ENCODE results near the gene PSPC1. TPM values are rescaled to one million over a fixed set of nuclear protein-coding genes. Genes with fewer than 3 reads are reported as not detected.
"Not testable (repeated sequence)": the region's sequence is repeated elsewhere in the genome, so short reads cannot be mapped to it uniquely, and the experiment has no call there.

The PSPC1 gene
- total RNA-seq, 3 donors from 2014 or later: 66.7 to 143 (median 118) TPM

DNA sequence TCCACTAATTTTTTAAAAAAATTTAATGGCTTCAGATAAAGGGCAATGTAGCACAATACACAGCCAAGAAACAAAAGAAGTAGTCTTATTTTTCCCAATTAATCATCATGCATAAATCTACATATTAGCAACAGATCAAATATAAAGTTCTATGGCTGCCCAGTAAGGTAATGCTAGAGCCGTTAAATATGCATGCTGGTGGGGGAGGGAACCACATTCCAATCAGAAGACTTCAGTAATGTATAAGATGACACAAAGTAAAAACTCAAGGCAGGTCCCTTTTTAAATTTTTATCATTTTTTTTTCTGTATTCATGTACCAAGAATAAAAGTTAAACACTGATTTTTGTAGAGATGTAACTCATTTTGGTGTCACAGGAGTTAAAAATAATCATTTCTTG is 87.3 kb downstream of the PSPC1 start:
- Histone ChIP-seq H3K4me3 (no peak overlapping the region), H3K9me3 (no peaks in the 10 kb centered on the region), H3K4me1 (no peaks in the 10 kb centered on the region), H3K27ac (no peak overlapping the region), H3K36me3 (no peaks in the 10 kb centered on the region), H3K27me3 (no peaks in the 10 kb centered on the region)
- DNase-seq (ENCODE audit: low spot score in 2 of 2): no peak
- intact Hi-C loops (cut with DNase I; ENCODE audit: low total_unique reads): no loop called here
- TF ChIP-seq, protein P1, sequence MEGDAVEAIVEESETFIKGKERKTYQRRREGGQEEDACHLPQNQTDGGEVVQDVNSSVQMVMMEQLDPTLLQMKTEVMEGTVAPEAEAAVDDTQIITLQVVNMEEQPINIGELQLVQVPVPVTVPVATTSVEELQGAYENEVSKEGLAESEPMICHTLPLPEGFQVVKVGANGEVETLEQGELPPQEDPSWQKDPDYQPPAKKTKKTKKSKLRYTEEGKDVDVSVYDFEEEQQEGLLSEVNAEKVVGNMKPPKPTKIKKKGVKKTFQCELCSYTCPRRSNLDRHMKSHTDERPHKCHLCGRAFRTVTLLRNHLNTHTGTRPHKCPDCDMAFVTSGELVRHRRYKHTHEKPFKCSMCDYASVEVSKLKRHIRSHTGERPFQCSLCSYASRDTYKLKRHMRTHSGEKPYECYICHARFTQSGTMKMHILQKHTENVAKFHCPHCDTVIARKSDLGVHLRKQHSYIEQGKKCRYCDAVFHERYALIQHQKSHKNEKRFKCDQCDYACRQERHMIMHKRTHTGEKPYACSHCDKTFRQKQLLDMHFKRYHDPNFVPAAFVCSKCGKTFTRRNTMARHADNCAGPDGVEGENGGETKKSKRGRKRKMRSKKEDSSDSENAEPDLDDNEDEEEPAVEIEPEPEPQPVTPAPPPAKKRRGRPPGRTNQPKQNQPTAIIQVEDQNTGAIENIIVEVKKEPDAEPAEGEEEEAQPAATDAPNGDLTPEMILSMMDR (IDR thresholded peaks at IDR 0.05): no peak
- TF ChIP-seq POLR2AphosphoS5 (IDR thresholded peaks at IDR 0.05): no peak
- TF ChIP-seq POLR2A (IDR thresholded peaks at IDR 0.05): no peak

- H3K36me3 ChIP-seq; intact Hi-C loops (cut with DNase I; ENCODE audit: low total_unique reads); DNase-seq (ENCODE audit: low spot score in 2 of 2); H3K4me3 ChIP-seq; H3K27me3 ChIP-seq; H3K9me3 ChIP-seq; H3K4me1 ChIP-seq; H3K27ac ChIP-seq: not testable (repeated sequence)
Measured at GRCh38 chr13:19691447-19691846, 91.3 kb downstream of the PSPC1 start.

DNA sequence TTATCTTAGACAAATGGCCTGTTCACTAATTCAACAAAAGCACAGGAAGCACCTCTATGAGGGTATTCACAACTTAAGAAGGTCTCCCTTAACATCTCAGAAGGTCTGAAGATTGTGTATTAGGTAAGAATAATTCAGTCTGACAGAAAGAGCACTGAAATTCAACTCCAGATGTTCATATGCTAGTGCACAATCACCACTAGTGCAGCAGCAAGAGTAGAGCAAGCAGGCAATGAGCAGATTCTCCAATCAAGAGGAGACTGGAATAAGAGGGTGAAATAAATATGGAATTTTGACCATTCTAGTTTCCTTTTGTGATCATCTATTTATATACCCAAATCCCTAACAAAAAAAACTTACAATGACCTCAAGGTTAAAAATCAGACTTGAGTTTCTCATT is 97.3 kb downstream of the PSPC1 start:
- no peaks in the 10 kb centered on the region for H3K4me1 ChIP-seq
- H3K9me3 ChIP-seq: no peaks in the 10 kb centered on the region
- no peak overlapping the region for H3K4me3 ChIP-seq
- H3K27ac ChIP-seq: no peak overlapping the region
- H3K36me3 ChIP-seq: no peaks in the 10 kb centered on the region
- DNase-seq (ENCODE audit: low spot score in 2 of 2): no peak
- TF ChIP-seq POLR2A (IDR thresholded peaks at IDR 0.05): no peak
- TF ChIP-seq, protein P1 (IDR thresholded peaks at IDR 0.05): no peak
- TF ChIP-seq POLR2AphosphoS5 (IDR thresholded peaks at IDR 0.05): no peak
- intact Hi-C loops (cut with DNase I; ENCODE audit: low total_unique reads): no loop called here
- no peaks in the 10 kb centered on the region for H3K27me3 ChIP-seq

GRCh38 chr13:19685034-19685433 is 97.7 kb downstream of the PSPC1 start:
- TF ChIP-seq POLR2A (IDR thresholded peaks at IDR 0.05) (no peak), POLR2AphosphoS5 (IDR thresholded peaks at IDR 0.05) (no peak)
- TF ChIP-seq, protein P1 (IDR thresholded peaks at IDR 0.05): no peak
- no peaks in the 10 kb centered on the region for H3K4me1 ChIP-seq
- intact Hi-C loops (cut with DNase I; ENCODE audit: low total_unique reads): no loop called here
- no peaks in the 10 kb centered on the region for H3K27me3 ChIP-seq
- no peaks in the 10 kb centered on the region for H3K36me3 ChIP-seq
- H3K27ac ChIP-seq: no peak overlapping the region
- no peak for DNase-seq (ENCODE audit: low spot score in 2 of 2)
- no peaks in the 10 kb centered on the region for H3K9me3 ChIP-seq
- no peak overlapping the region for H3K4me3 ChIP-seq

DNA sequence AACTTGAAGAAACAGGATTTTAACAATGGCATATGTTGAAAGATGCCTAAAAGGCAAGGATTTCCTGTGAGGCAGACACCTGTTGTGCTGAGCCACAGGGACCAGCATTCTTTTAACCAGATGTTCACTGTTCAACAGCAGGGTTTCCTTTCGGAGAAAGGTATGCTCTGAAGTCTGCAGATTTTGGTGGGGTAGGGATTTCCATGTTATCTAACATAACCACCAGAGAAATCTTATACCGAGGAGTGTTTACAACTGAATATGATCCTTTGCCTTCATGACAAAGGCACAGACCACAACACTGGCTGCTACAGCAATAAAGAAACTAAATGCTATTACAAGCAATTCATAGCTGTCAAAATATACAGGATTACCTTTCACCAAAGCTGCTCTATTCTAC is 101.2 kb downstream of the PSPC1 start:
- no peaks in the 10 kb centered on the region for H3K36me3 ChIP-seq
- H3K27me3 ChIP-seq: no peaks in the 10 kb centered on the region
- no peak for DNase-seq (ENCODE audit: low spot score in 2 of 2)
- H3K4me1 ChIP-seq: no peaks in the 10 kb centered on the region
- H3K9me3 ChIP-seq: no peaks in the 10 kb centered on the region
- no peak for TF ChIP-seq POLR2AphosphoS5 (IDR thresholded peaks at IDR 0.05)
- TF ChIP-seq POLR2A (IDR thresholded peaks at IDR 0.05): no peak
- TF ChIP-seq, protein P1 (IDR thresholded peaks at IDR 0.05): no peak
- H3K27ac ChIP-seq: no peak overlapping the region
- intact Hi-C loops (cut with DNase I; ENCODE audit: low total_unique reads): no loop called here
- H3K4me3 ChIP-seq: no peak overlapping the region

DNA sequence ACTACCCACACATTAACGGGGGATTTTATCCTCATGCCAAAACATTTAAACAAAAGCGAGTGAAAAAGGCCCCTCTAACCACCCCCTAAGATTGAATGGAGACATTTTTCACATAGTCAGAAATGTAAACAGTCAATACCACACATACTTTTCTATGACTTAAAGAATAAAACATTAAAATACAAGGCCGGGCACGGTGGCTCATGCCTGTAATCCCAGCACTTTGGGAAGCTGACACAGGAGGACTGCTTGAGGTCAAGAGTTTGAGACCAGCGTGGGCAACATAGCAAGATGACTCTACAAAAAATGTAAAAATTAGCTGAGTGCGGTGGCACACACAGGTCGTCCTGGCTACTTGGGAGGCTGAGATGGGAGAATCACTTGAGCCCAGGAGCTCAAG is 102.0 kb downstream of the PSPC1 start:
- no peaks in the 10 kb centered on the region for H3K4me1 ChIP-seq
- DNase-seq (ENCODE audit: low spot score in 2 of 2): no peak
- H3K27me3 ChIP-seq: no peaks in the 10 kb centered on the region
- no peaks in the 10 kb centered on the region for H3K9me3 ChIP-seq
- H3K4me3 ChIP-seq: no peak overlapping the region
- no peak overlapping the region for H3K27ac ChIP-seq
- H3K36me3 ChIP-seq: no peaks in the 10 kb centered on the region
- TF ChIP-seq POLR2AphosphoS5 (IDR thresholded peaks at IDR 0.05): no peak
- TF ChIP-seq, protein P1 (IDR thresholded peaks at IDR 0.05): no peak
- TF ChIP-seq POLR2A (IDR thresholded peaks at IDR 0.05): no peak
- intact Hi-C loops (cut with DNase I; ENCODE audit: low total_unique reads): no loop called here

Data from breast epithelium (tissue), 4 donors.